PFSK-1 (cell line): ENCODE measurements around the gene ATG4C.

Experiments
- POLR2AphosphoS5 ChIP-seq: IDR thresholded peaks from 2 replicates; pipeline ENCODE4 v1.6.1; 2012; ENCODE audit warnings: low read depth, mild to moderate bottlenecking, control low read depth, low read length, moderate library complexity
- TAF1 ChIP-seq: IDR thresholded peaks from 2 replicates; pipeline ENCODE4 v1.6.1; 2012; ENCODE audit warnings: low read length, control low read depth, borderline replicate concordance; ENCODE audit not compliant: insufficient read depth

- TF ChIP-seq POLR2AphosphoS5 (no peak), TAF1 (no peak)
Observed at GRCh38 chr1:62840555-62840954, 56.6 kb downstream of the ATG4C start.
